ENCODE data around the gene SIRT6. TPM values are rescaled to one million over a fixed set of nuclear protein-coding genes. Genes with fewer than 3 reads are reported as not detected.

Gene SIRT6
- total and polyA plus RNA-seq, 2 donors (not counting 1 experiment from before 2014, with no cell fraction given) = 8.8 to 9.2 TPM

DNA sequence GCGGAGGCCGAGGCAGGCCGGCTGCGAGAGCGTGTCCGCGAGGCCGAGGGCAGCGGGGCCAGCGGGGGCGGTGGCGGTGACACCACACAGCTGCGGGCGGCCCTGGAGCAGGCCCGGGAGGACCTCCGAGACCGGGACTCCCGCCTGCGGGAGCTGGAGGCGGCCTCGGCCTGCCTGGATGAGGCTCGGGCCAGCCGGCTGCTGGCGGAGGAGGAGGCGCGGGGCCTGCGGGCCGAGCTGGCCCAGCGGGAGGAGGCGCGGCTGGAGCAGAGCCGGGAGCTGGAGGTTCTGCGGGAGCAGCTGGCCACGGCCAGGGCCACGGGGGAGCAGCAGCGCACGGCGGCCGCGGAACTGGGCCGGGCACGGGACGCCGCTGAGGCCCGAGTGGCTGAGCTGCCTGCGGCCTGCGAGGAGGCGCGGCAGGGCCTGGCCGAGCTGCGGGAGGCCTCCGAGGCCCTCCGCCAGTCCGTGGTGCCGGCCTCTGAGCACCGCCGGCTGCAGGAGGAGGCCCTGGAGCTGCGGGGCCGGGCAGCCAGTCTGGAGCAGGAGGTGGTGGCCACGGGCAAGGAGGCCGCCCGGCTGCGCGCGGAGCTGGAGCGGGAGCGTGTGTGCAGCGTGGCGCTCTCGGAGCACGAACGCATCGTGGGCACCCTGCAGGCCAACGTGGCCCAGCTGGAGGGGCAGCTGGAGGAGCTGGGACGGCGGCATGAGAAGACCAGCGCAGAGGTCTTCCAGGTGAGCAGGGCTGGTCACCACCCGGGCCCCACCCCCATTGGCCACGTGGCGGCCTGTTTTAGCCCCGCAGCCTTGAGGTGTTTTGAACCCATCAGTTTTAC lies 35.3 kb upstream of the SIRT6 start:
- no peak for DNase-seq (ENCODE audit: low read depth in 2 of 2)
- Histone ChIP-seq H3K4me1 (ENCODE audit: control insufficient read depth, extremely low read depth, insufficient read depth, low read length) (no peaks in the 10 kb centered on the region), H3K36me3 (ENCODE audit: control insufficient read depth, insufficient read depth, low read length) (no peaks in the 10 kb centered on the region), H2AFZ (ENCODE audit: low read length) (no peak overlapping the region), H3K9me3 (ENCODE audit: control insufficient read depth, insufficient read depth, low read depth, low read length) (no peaks in the 10 kb centered on the region), H3K4me2 (ENCODE audit: extremely low read depth, insufficient read depth, low read length) (no peak overlapping the region), H3K79me2 (ENCODE audit: control insufficient read depth, insufficient read depth, low read length) (no peaks in the 10 kb centered on the region), H3K27ac (ENCODE audit: insufficient read depth, low read length) (no peak overlapping the region), H3K4me3 (replicated peaks in 1 of 4; ENCODE audit: control extremely low read depth in 1 of 4, insufficient read depth in 1 of 4, low read depth in 3 of 4, low read length in 4 of 4) (no peak overlapping the region), H3K27me3 (ENCODE audit: control insufficient read depth, insufficient read depth, low read length) (no peaks in the 10 kb centered on the region), H3K9ac (ENCODE audit: insufficient read depth, low read length) (no peak overlapping the region), H4K20me1 (ENCODE audit: control insufficient read depth, extremely low read depth, insufficient read depth, low read length) (no peaks in the 10 kb centered on the region)
- TF ChIP-seq, protein P1, sequence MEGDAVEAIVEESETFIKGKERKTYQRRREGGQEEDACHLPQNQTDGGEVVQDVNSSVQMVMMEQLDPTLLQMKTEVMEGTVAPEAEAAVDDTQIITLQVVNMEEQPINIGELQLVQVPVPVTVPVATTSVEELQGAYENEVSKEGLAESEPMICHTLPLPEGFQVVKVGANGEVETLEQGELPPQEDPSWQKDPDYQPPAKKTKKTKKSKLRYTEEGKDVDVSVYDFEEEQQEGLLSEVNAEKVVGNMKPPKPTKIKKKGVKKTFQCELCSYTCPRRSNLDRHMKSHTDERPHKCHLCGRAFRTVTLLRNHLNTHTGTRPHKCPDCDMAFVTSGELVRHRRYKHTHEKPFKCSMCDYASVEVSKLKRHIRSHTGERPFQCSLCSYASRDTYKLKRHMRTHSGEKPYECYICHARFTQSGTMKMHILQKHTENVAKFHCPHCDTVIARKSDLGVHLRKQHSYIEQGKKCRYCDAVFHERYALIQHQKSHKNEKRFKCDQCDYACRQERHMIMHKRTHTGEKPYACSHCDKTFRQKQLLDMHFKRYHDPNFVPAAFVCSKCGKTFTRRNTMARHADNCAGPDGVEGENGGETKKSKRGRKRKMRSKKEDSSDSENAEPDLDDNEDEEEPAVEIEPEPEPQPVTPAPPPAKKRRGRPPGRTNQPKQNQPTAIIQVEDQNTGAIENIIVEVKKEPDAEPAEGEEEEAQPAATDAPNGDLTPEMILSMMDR (conservative IDR thresholded peaks at IDR 0.05 in 1 of 2, IDR thresholded peaks at IDR 0.05 in 1 of 2; ENCODE audit: low read depth in 1 of 2, low read length in 2 of 2) = no peak
- TF ChIP-seq EZH2 (IDR thresholded peaks at IDR 0.05; ENCODE audit: low read length, missing control alignments) = no peak

DNA sequence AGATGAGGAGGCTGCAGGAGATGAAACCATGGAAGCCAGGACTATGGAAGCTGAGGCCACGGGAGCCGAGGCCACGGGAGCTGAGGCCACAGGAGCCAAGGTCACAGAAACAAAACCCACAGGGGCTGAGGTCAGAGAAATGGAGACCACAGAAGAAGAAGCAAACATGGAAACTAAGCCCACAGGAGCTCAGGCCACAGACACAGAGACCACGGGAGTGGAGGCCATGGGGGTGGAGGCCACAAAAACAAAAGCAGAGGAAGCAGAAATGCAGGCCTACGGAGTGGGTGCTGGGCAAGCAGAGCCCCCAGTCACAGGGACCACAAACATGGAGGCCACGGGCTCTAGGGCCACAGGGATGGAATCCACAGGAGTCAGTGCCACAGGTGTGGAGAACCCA lies 34.5 kb upstream of the SIRT6 start:
- H3K27ac ChIP-seq (ENCODE audit: insufficient read depth, low read length) = no peak overlapping the region
- no peak overlapping the region for H3K9ac ChIP-seq (ENCODE audit: insufficient read depth, low read length)
- no peaks in the 10 kb centered on the region for H3K79me2 ChIP-seq (ENCODE audit: control insufficient read depth, insufficient read depth, low read length)
- H3K4me2 ChIP-seq (ENCODE audit: extremely low read depth, insufficient read depth, low read length) = no peak overlapping the region
- no peaks in the 10 kb centered on the region for H3K4me1 ChIP-seq (ENCODE audit: control insufficient read depth, extremely low read depth, insufficient read depth, low read length)
- H4K20me1 ChIP-seq (ENCODE audit: control insufficient read depth, extremely low read depth, insufficient read depth, low read length) = no peaks in the 10 kb centered on the region
- TF ChIP-seq EZH2 (IDR thresholded peaks at IDR 0.05; ENCODE audit: low read length, missing control alignments) = no peak
- TF ChIP-seq, protein P1 (conservative IDR thresholded peaks at IDR 0.05 in 1 of 2, IDR thresholded peaks at IDR 0.05 in 1 of 2; ENCODE audit: low read depth in 1 of 2, low read length in 2 of 2) = no peak
- H3K9me3 ChIP-seq (ENCODE audit: control insufficient read depth, insufficient read depth, low read depth, low read length) = no peaks in the 10 kb centered on the region
- no peaks in the 10 kb centered on the region for H3K27me3 ChIP-seq (ENCODE audit: control insufficient read depth, insufficient read depth, low read length)
- DNase-seq (ENCODE audit: low read depth in 2 of 2) = no peak
- H3K36me3 ChIP-seq (ENCODE audit: control insufficient read depth, insufficient read depth, low read length) = no peaks in the 10 kb centered on the region
- no peak overlapping the region for H3K4me3 ChIP-seq (replicated peaks in 1 of 4; ENCODE audit: control extremely low read depth in 1 of 4, insufficient read depth in 1 of 4, low read depth in 3 of 4, low read length in 4 of 4)
- no peak overlapping the region for H2AFZ ChIP-seq (ENCODE audit: low read length)

DNA sequence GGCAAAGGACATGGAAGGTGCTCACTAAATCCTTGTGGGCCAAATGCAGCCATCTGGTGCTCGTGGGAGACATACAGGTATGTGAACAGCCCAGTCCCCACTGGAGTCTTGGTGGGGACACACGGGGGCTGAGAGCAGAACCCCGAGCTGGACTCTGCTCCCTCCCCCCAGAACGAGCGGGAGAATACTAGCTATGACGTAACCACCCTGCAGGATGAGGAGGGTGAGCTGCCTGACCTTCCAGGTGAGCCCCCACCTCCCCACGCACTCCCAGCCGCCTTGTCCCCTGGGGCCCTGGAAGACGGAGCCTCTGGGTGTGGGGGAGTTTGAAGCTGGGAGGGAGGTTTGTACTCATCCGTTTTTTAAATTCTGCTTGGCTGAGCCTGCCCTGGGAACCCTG lies 33.4 kb upstream of the SIRT6 start:
- no peak overlapping the region for H3K4me2 ChIP-seq (ENCODE audit: extremely low read depth, insufficient read depth, low read length)
- no peaks in the 10 kb centered on the region for H3K27me3 ChIP-seq (ENCODE audit: control insufficient read depth, insufficient read depth, low read length)
- no peak overlapping the region for H2AFZ ChIP-seq (ENCODE audit: low read length)
- no peak for DNase-seq (ENCODE audit: low read depth in 2 of 2)
- no peak overlapping the region for H3K27ac ChIP-seq (ENCODE audit: insufficient read depth, low read length)
- no peaks in the 10 kb centered on the region for H3K79me2 ChIP-seq (ENCODE audit: control insufficient read depth, insufficient read depth, low read length)
- H3K36me3 ChIP-seq (ENCODE audit: control insufficient read depth, insufficient read depth, low read length) = no peaks in the 10 kb centered on the region
- no peak overlapping the region for H3K4me3 ChIP-seq (replicated peaks in 1 of 4; ENCODE audit: control extremely low read depth in 1 of 4, insufficient read depth in 1 of 4, low read depth in 3 of 4, low read length in 4 of 4)
- H3K4me1 ChIP-seq (ENCODE audit: control insufficient read depth, extremely low read depth, insufficient read depth, low read length) = no peaks in the 10 kb centered on the region
- TF ChIP-seq, protein P1 (conservative IDR thresholded peaks at IDR 0.05 in 1 of 2, IDR thresholded peaks at IDR 0.05 in 1 of 2; ENCODE audit: low read depth in 1 of 2, low read length in 2 of 2) = no peak
- TF ChIP-seq EZH2 (IDR thresholded peaks at IDR 0.05; ENCODE audit: low read length, missing control alignments) = no peak
- H3K9ac ChIP-seq (ENCODE audit: insufficient read depth, low read length) = no peak overlapping the region
- H4K20me1 ChIP-seq (ENCODE audit: control insufficient read depth, extremely low read depth, insufficient read depth, low read length) = no peaks in the 10 kb centered on the region
- H3K9me3 ChIP-seq (ENCODE audit: control insufficient read depth, insufficient read depth, low read depth, low read length) = no peaks in the 10 kb centered on the region

Measured in fibroblast of lung (primary cell).